Neural crest cell (in vitro differentiated cells): ENCODE data around the gene CNGA3. TPM values are rescaled to one million over a fixed set of nuclear protein-coding genes. Genes with fewer than 3 reads are reported as not detected.

Experiments used
- DNase-seq: peaks from one replicate; pipeline ENCODE4 v3.0.0; 2021; ENCODE audit warnings: low read depth, mixed read lengths, low spot score
- H3K27ac Mint-ChIP-seq: one replicate; pipeline ENCODE4 v1.8.0; 2021; ENCODE audit warnings: mild to moderate bottlenecking, mixed read lengths; ENCODE audit not compliant: unreplicated experiment
- H3K27me3 Mint-ChIP-seq: 2 replicates; pipeline ENCODE4 v1.8.0; 2021; ENCODE audit warnings: low read depth, mild to moderate bottlenecking, mixed read lengths
- H3K36me3 Mint-ChIP-seq: 2 replicates; pipeline ENCODE4 v1.8.0; 2021; ENCODE audit warnings: low read depth, mild to moderate bottlenecking, mixed read lengths
- H3K4me1 Mint-ChIP-seq: 2 replicates; pipeline ENCODE4 v1.8.0; 2021; ENCODE audit warnings: mixed read lengths
- H3K4me3 Mint-ChIP-seq: one replicate; pipeline ENCODE4 v1.8.0; 2021; ENCODE audit warnings: mild to moderate bottlenecking, mixed read lengths
- H3K9me3 Mint-ChIP-seq: 2 replicates; pipeline ENCODE4 v1.8.0; 2021; ENCODE audit warnings: mixed read lengths
- total RNA-seq: library from RNA; stranded (reverse); gene quantifications from 2 replicates; pipeline ENCODE4 v1.2.1, GENCODE V29; 2021
- TF ChIP-seq, protein P1 (sequence below): fragments of 200-600 bp; sonication (generic); conservative IDR thresholded peaks from 2 replicates; pipeline ENCODE4 v1.5.0; 2021; ENCODE audit warnings: antibody characterized with exemption, mild to moderate bottlenecking

CNGA3 gene
- total RNA-seq, 1 donor from 2014 or later: 0.72 TPM

DNA sequence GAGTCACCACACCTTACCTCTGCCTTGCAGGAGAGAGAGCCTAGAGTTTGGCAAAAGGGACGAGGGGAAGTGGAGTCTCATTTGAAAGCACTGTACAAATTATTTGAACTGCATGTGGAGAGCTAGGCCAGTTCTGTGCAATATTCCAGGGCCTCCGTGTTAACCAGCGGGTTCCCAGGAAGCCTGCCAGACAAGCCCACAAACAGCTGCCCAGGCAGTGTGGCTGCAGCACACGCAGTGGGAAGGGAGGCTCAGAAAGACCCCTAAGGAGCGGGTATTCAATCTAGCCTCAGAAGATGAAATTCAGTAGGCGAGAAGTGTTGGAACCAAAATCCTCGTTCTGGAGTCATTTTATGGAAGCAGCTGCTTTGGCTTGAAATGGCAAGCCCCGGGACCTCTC, 30.7 kb downstream of the CNGA3 start:
- Mint-ChIP-seq H3K27ac (no peak overlapping the region), H3K4me3 (no peak overlapping the region), H3K27me3 (peaks cover 4% of the 10 kb centered on the region), H3K9me3 (no peaks in the 10 kb centered on the region), H3K36me3 (no peaks in the 10 kb centered on the region), H3K4me1 (peaks cover 18% of the 10 kb centered on the region)
- TF ChIP-seq, protein P1, sequence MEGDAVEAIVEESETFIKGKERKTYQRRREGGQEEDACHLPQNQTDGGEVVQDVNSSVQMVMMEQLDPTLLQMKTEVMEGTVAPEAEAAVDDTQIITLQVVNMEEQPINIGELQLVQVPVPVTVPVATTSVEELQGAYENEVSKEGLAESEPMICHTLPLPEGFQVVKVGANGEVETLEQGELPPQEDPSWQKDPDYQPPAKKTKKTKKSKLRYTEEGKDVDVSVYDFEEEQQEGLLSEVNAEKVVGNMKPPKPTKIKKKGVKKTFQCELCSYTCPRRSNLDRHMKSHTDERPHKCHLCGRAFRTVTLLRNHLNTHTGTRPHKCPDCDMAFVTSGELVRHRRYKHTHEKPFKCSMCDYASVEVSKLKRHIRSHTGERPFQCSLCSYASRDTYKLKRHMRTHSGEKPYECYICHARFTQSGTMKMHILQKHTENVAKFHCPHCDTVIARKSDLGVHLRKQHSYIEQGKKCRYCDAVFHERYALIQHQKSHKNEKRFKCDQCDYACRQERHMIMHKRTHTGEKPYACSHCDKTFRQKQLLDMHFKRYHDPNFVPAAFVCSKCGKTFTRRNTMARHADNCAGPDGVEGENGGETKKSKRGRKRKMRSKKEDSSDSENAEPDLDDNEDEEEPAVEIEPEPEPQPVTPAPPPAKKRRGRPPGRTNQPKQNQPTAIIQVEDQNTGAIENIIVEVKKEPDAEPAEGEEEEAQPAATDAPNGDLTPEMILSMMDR: no peak
- DNase-seq: no peak

DNA sequence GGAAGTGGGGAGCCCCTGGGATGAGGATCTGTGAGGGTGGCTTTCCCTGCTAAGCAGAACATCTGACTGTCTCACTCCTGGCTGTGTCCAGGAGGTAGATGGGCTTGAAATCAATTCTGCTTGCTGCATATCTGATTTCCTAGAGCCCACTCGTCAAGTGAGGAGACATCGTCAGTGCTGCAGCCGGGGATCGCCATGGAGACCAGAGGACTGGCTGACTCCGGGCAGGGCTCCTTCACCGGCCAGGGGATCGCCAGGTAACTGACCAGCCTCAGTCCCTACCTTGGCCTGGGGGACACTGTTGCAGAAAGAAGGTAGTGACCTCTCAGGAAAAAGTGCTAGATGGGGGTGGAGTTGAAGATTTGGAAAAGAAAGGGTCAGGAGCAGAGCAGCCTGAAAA, 31.3 kb downstream of the CNGA3 start:
- no peak overlapping the region for H3K27ac Mint-ChIP-seq
- no peak for DNase-seq
- no peak overlapping the region for H3K4me3 Mint-ChIP-seq
- TF ChIP-seq, protein P1: no peak
- no peaks in the 10 kb centered on the region for H3K36me3 Mint-ChIP-seq
- H3K9me3 Mint-ChIP-seq: no peaks in the 10 kb centered on the region
- H3K27me3 Mint-ChIP-seq: peaks cover 4% of the 10 kb centered on the region
- H3K4me1 Mint-ChIP-seq: peaks cover 18% of the 10 kb centered on the region

DNA sequence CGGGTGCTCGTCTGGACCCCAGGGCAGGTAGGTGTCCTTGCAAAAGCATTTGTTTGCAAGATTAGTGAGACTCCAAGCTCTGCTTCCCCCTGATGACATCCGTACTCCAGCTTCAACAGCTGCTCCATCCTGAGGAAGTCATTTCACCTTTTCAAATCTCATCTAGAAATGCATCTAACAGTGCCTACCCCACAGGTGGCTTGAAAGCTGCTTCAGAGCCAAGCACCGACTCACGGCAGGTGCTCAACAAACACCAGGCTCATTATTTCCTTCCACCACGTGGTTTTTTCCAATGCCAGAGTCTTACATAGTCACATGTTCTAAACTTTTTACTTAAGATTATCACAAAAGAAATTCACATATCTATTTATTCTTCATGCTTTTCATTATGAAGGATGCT, 31.9 kb downstream of the CNGA3 start:
- no peak overlapping the region for H3K4me3 Mint-ChIP-seq
- peaks cover 18% of the 10 kb centered on the region for H3K4me1 Mint-ChIP-seq
- peaks cover 4% of the 10 kb centered on the region for H3K27me3 Mint-ChIP-seq
- TF ChIP-seq, protein P1: no peak
- H3K9me3 Mint-ChIP-seq: no peaks in the 10 kb centered on the region
- no peak overlapping the region for H3K27ac Mint-ChIP-seq
- DNase-seq: no peak
- H3K36me3 Mint-ChIP-seq: no peaks in the 10 kb centered on the region

GRCh38 chr2:98378901-98379300, 32.6 kb downstream of the CNGA3 start:
- no peak overlapping the region for H3K27ac Mint-ChIP-seq
- H3K4me3 Mint-ChIP-seq: no peak overlapping the region
- no peaks in the 10 kb centered on the region for H3K9me3 Mint-ChIP-seq
- peaks cover 4% of the 10 kb centered on the region for H3K27me3 Mint-ChIP-seq
- DNase-seq: no peak
- TF ChIP-seq, protein P1: no peak
- no peaks in the 10 kb centered on the region for H3K36me3 Mint-ChIP-seq
- peaks cover 14% of the 10 kb centered on the region for H3K4me1 Mint-ChIP-seq

DNA sequence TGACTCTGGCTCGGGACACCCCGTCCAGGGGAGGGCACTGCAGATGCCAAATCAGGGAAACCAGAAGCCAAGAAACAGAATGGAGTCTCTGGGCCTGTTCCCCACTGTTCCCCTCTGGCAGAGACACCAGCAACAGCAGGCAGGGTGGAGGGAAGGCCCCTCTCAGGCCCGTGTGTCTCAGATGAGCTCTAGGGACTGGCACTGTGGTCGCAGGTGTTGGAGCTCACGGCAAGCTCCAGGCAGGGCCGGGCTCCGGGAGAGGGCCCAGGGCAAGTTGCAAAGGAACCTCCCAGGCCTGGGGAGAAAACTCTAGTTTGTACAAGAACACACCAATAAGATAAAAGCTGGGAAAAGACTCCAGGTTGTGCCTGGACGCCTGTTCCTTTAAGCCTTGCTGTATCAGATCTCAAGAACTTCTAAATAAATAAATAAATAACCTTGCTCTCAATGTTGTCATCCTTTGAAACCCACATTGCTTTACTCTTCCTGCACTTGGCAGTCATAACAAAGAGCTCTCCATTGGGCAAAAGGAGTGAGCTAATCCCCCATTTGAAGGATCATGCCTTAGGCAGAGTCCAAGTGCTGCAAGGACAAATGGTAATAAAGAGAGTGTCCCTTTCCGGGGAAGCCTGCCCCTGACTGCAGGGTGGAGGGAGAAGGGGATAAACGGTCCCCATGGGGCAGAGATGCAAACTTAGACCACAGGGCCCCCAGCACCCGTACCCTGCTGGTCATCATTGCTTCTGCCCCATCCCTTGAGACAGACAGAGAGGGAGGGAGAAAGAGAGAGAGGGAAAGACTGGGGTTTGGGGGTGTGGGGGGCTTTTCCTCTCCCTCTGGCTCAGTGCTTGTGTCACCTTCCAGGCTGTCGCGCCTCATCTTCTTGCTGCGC, 33.3 kb downstream of the CNGA3 start:
- no peak overlapping the region for H3K4me3 Mint-ChIP-seq
- peaks cover 4% of the 10 kb centered on the region for H3K27me3 Mint-ChIP-seq
- no peaks in the 10 kb centered on the region for H3K9me3 Mint-ChIP-seq
- DNase-seq: no peak
- no peak overlapping the region for H3K27ac Mint-ChIP-seq
- no peaks in the 10 kb centered on the region for H3K36me3 Mint-ChIP-seq
- H3K4me1 Mint-ChIP-seq: peaks cover 10% of the 10 kb centered on the region
- TF ChIP-seq, protein P1: no peak
